ENCODE results near the gene SYMPK.

- no peak for TF ChIP-seq EP300 (IDR thresholded peaks at IDR 0.05)
- TF ChIP-seq, protein P1, sequence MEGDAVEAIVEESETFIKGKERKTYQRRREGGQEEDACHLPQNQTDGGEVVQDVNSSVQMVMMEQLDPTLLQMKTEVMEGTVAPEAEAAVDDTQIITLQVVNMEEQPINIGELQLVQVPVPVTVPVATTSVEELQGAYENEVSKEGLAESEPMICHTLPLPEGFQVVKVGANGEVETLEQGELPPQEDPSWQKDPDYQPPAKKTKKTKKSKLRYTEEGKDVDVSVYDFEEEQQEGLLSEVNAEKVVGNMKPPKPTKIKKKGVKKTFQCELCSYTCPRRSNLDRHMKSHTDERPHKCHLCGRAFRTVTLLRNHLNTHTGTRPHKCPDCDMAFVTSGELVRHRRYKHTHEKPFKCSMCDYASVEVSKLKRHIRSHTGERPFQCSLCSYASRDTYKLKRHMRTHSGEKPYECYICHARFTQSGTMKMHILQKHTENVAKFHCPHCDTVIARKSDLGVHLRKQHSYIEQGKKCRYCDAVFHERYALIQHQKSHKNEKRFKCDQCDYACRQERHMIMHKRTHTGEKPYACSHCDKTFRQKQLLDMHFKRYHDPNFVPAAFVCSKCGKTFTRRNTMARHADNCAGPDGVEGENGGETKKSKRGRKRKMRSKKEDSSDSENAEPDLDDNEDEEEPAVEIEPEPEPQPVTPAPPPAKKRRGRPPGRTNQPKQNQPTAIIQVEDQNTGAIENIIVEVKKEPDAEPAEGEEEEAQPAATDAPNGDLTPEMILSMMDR (IDR thresholded peaks at IDR 0.05): no peak
These were observed 9.4 kb upstream of the SYMPK start for GRCh38 chr19:45872095-45872919.
